ENCODE data around the gene PPP1R17.
A peak's percentile ranks its signal among the peaks of the same experiment; 100 is the strongest.

The PPP1R17 gene

DNA sequence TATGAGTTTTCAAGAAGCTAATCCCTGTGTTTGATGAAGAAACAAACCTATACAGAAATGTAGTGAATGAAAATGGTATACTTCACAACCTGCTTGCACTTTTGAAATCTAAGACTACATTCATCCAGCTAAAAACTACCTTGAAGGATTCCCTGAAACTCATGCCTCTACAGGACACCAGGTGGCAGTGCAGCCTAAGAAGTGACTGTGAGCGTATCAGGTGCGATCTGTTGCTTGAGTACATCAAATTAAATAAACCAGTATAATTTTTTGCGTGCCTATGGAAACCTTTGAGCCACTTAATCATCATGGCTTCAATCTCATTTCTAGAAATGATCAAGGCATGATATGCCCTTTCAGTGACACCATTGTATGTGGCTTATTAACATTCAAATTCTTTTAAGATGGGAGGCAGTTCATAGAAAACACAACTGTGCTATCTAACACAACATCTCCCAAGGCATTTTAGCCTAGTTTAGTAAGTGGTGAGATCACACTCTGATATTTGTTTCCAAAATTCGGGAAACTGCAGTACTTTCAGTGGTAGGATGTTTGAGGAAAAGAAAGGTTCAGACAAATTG lies 57.4 kb downstream of the PPP1R17 start:
- no peak overlapping the region for H3K4me3 ChIP-seq (ENCODE audit: low read length)
- peak; percentile 86 for TF ChIP-seq CTCF (conservative IDR thresholded peaks at IDR 0.05; ENCODE audit: low read depth, low read length)
- peak; percentile 27 for DNase-seq (ENCODE audit: low read depth)

DNA sequence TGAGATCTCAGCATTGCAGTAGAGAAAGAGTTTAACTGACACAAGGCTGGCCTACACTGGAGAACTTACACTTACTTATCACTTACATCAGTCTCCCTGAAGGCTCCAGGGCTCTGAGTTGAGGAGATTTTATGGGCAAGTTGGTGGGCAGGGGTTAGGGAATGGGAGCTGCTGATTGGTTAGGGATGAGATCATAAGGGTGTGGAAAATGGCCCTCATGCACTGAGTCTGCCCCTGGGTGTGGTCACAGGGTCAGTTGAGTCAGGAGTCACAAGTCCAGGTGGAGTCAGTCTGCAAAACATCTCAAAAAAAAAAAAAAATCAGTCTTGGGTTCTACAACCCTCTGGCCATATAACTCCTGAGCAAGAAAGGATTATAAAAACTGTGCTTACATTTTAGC lies 60.5 kb downstream of the PPP1R17 start:
- no peak for TF ChIP-seq CTCF (conservative IDR thresholded peaks at IDR 0.05; ENCODE audit: low read depth, low read length)
- DNase-seq (ENCODE audit: low read depth) = peak; percentile 21
- H3K4me3 ChIP-seq (ENCODE audit: low read length) = no peak overlapping the region

- no peak for DNase-seq (ENCODE audit: low read depth)
- TF ChIP-seq CTCF (conservative IDR thresholded peaks at IDR 0.05; ENCODE audit: low read depth, low read length) = no peak
- no peak overlapping the region for H3K4me3 ChIP-seq (ENCODE audit: low read length)
Measured at GRCh38 chr7:31748084-31748483, 61.1 kb downstream of the PPP1R17 start.

DNA sequence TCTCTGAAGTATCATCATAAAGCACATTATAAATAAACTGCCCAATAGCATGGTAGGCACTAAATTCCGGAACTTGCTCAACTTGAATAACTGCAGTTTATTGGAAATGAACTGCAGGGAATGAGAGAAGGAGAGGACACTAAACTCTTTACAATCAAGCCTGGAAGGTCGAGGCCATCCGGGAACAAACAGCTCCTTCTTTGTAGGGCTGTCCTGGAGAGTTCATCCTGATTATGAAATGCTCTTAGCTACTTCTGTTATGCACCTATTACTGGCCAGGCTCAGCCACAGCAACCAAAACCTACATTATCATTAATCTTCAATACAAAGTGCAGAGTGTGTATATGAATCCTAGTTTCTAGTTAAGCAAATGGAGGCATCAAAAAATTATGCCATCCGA lies 64.7 kb downstream of the PPP1R17 start:
- no peak overlapping the region for H3K4me3 ChIP-seq (ENCODE audit: low read length)
- no peak for TF ChIP-seq CTCF (conservative IDR thresholded peaks at IDR 0.05; ENCODE audit: low read depth, low read length)
- DNase-seq (ENCODE audit: low read depth) = no peak

Data from retinal pigment epithelial cell (primary cell).